H1 (cell line): ENCODE results near the gene SLC16A5. TPM values are rescaled to one million over a fixed set of nuclear protein-coding genes. Genes with fewer than 3 reads are reported as not detected.

ENCODE experiments used
- CTCF ChIA-PET: fragments of 300-600 bp; sonication (Branson Sonifier 250); formaldehyde crosslinking; loops from one replicate; lab custom pipeline; 2021; ENCODE audit not compliant: partially characterized antibody; lab: Charles Lee
- POLR2A ChIA-PET: fragments of 300-600 bp; sonication (Branson Sonifier 250); formaldehyde crosslinking; loops from one replicate; lab custom pipeline; 2021; ENCODE audit warnings: inconsistent platforms; ENCODE audit not compliant: partially characterized antibody; lab: Charles Lee
- DNase-seq, 2 experiments: peaks; one replicate each; pipeline versions ENCODE4 v3.0.0 to v3.0.0-alpha.2; 2010 to 2022; ENCODE audit warnings: low spot score in 2 of 2, low read depth in 1 of 2, mixed read lengths in 1 of 2
- FAIRE-seq: peaks from 2 replicates; lab custom pipeline; 2011; peaks lifted over from hg19 to GRCh38; lab: Jason Lieb, UNC
- H2AFZ ChIP-seq: 2 replicates; pipeline ENCODE4 v1.8.1; 2012; ENCODE audit warnings: low read length, inconsistent platforms
- H2AK5ac ChIP-seq: 2 replicates; pipeline ENCODE4 v1.6.1; 2013; ENCODE audit warnings: low read depth, low read length
- H2BK120ac ChIP-seq: replicated peaks from 2 replicates; pipeline ENCODE3; 2013; ENCODE audit warnings: low read depth, low read length, inconsistent platforms
- H2BK12ac ChIP-seq: 2 replicates; pipeline ENCODE4 v1.6.1; 2013; ENCODE audit warnings: low read depth, low read length
- H2BK15ac ChIP-seq: 2 replicates; pipeline ENCODE4 v1.6.1; 2013; ENCODE audit warnings: low read length
- H2BK20ac ChIP-seq: 2 replicates; pipeline ENCODE4 v1.6.1; 2013; ENCODE audit warnings: low read length
- H2BK5ac ChIP-seq: 2 replicates; pipeline ENCODE4 v1.6.1; 2013; ENCODE audit warnings: low read depth, low read length
- H3K14ac ChIP-seq: 2 replicates; pipeline ENCODE4 v1.6.1; 2013; ENCODE audit warnings: inconsistent platforms; ENCODE audit not compliant: insufficient read length
- H3K18ac ChIP-seq: 2 replicates; pipeline ENCODE4 v1.6.1; 2013; ENCODE audit warnings: low read length; ENCODE audit errors: extremely low read depth
- H3K23ac ChIP-seq: 2 replicates; pipeline ENCODE4 v1.6.1; 2013; ENCODE audit warnings: inconsistent platforms; ENCODE audit not compliant: insufficient read length
- H3K23me2 ChIP-seq: 2 replicates; pipeline ENCODE4 v1.6.1; 2013; ENCODE audit warnings: low read depth, low read length
- H3K27ac ChIP-seq: 2 replicates; pipeline ENCODE4 v1.6.1; 2011; ENCODE audit warnings: low read depth, low read length, inconsistent platforms
- H3K27me3 ChIP-seq, 4 experiments: replicated peaks in 1 of 4; 1 replicate in 1 of 4; 2 replicates in 3 of 4; pipeline versions ENCODE4 v1.6.1 to v1.8.1; 2011 to 2013; ENCODE audit warnings: low read length in 3 of 4, mild to moderate bottlenecking in 3 of 4, inconsistent platforms in 2 of 4, mixed read lengths in 2 of 4, moderate library complexity in 1 of 4; ENCODE audit not compliant: control insufficient read depth in 3 of 4, insufficient read depth in 3 of 4; ENCODE audit errors: extremely low read depth in 1 of 4
- H3K36me3 ChIP-seq, 4 experiments: 2 replicates each; pipeline versions ENCODE4 v1.6.1 to v1.8.1; 2011 to 2013; ENCODE audit warnings: mild to moderate bottlenecking in 4 of 4, low read length in 3 of 4, moderate library complexity in 2 of 4, control low read depth in 1 of 4, inconsistent platforms in 1 of 4; ENCODE audit not compliant: insufficient read depth in 4 of 4, control insufficient read depth in 2 of 4
- H3K4ac ChIP-seq: replicated peaks from 2 replicates; pipeline ENCODE3; 2013; ENCODE audit warnings: low read length, low read depth, mixed read lengths, inconsistent platforms; ENCODE audit not compliant: insufficient read length
- H3K4me1 ChIP-seq, 4 experiments: replicated peaks in 1 of 4; 1 replicate in 1 of 4; 2 replicates in 3 of 4; pipeline versions ENCODE4 v1.6.1 to v1.8.1; 2011 to 2013; ENCODE audit warnings: low read length in 3 of 4, inconsistent platforms in 2 of 4, mixed read lengths in 1 of 4; ENCODE audit not compliant: insufficient read depth in 4 of 4, control insufficient read depth in 3 of 4
- H3K4me2 ChIP-seq, 2 experiments: 2 replicates each; pipeline versions ENCODE4 v1.6.1 to v1.8.1; 2011 to 2013; ENCODE audit warnings: low read depth in 2 of 2, low read length in 2 of 2, control low read depth in 1 of 2, inconsistent platforms in 1 of 2, mild to moderate bottlenecking in 1 of 2; ENCODE audit not compliant: insufficient read depth in 1 of 2
- H3K4me3 ChIP-seq, 4 experiments: fragments of 200-600, 300-600 bp in 1 of 4; sonication (generic), shearing (Covaris generic), sonication (Bioruptor Twin) in 1 of 4; 2 replicates each; pipeline versions ENCODE4 v1.5.1 to v1.8.1; 2011 to 2016; ENCODE audit warnings: low read length in 4 of 4, low read depth in 3 of 4, control low read depth in 2 of 4, inconsistent platforms in 2 of 4, mild to moderate bottlenecking in 2 of 4, mixed read lengths in 1 of 4, moderate library complexity in 1 of 4; ENCODE audit not compliant: insufficient read depth in 2 of 4; ENCODE audit errors: extremely low read depth in 1 of 4
- H3K56ac ChIP-seq: replicated peaks from 2 replicates; pipeline ENCODE3; 2013; ENCODE audit warnings: low read depth, mild to moderate bottlenecking, mixed read lengths, low read length, inconsistent platforms; ENCODE audit not compliant: insufficient read length
- H3K79me1 ChIP-seq: 2 replicates; pipeline ENCODE4 v1.6.1; 2013; ENCODE audit warnings: low read depth, low read length, control low read depth
- H3K79me2 ChIP-seq, 2 experiments: 2 replicates each; pipeline versions ENCODE4 v1.6.1 to v1.8.1; 2012 to 2013; ENCODE audit warnings: low read length in 2 of 2, mild to moderate bottlenecking in 2 of 2, inconsistent platforms in 1 of 2; ENCODE audit not compliant: insufficient read depth in 2 of 2, control insufficient read depth in 1 of 2
- H3K9ac ChIP-seq, 4 experiments: replicated peaks in 1 of 4; 1 replicate in 1 of 4; 2 replicates in 3 of 4; pipeline versions ENCODE4 v1.6.1 to v1.8.1; 2011 to 2013; ENCODE audit warnings: low read depth in 3 of 4, low read length in 3 of 4, control low read depth in 2 of 4, mild to moderate bottlenecking in 2 of 4, moderate library complexity in 2 of 4, inconsistent platforms in 1 of 4; ENCODE audit errors: extremely low read depth in 1 of 4
- H3K9me3 ChIP-seq, 2 experiments: 2 replicates each; pipeline versions ENCODE4 v1.6.1 to v1.8.1; 2012 to 2013; ENCODE audit warnings: mild to moderate bottlenecking in 2 of 2, moderate library complexity in 2 of 2, control low read depth in 1 of 2, inconsistent platforms in 1 of 2, low read depth in 1 of 2, low read length in 1 of 2, mixed read lengths in 1 of 2; ENCODE audit not compliant: insufficient read depth in 2 of 2
- H4K20me1 ChIP-seq, 2 experiments: replicated peaks in 1 of 2; 2 replicates each; pipeline versions ENCODE3 to v1.8.1; 2011 to 2013; ENCODE audit warnings: inconsistent platforms in 2 of 2, low read length in 2 of 2, mild to moderate bottlenecking in 1 of 2; ENCODE audit not compliant: insufficient read depth in 2 of 2, control insufficient read depth in 1 of 2
- H4K5ac ChIP-seq: 2 replicates; pipeline ENCODE4 v1.6.1; 2013; ENCODE audit warnings: low read length, low read depth, mixed read lengths, inconsistent platforms; ENCODE audit not compliant: insufficient read length
- H4K8ac ChIP-seq: 2 replicates; pipeline ENCODE4 v1.8.0; 2013; ENCODE audit warnings: mild to moderate bottlenecking, moderate library complexity, low read length, inconsistent platforms; ENCODE audit not compliant: insufficient read depth; ENCODE audit errors: extremely low read depth
- H4K91ac ChIP-seq: replicated peaks from 2 replicates; pipeline ENCODE3; 2013; ENCODE audit warnings: low read length, mixed read lengths, inconsistent platforms; ENCODE audit not compliant: insufficient read length
- ASH2L ChIP-seq: fragments of 200-600, 300-600 bp; sonication (generic); IDR thresholded peaks from one replicate; pipeline ENCODE4 v1.7.1; 2017; ENCODE audit warnings: low read length
- BRCA1 ChIP-seq: IDR thresholded peaks from 2 replicates; pipeline ENCODE4 v1.6.1; 2012; ENCODE audit warnings: low read depth, low read length, improper control_type of control experiment
- CBX5 ChIP-seq: fragments of 300-800, 300-1000 bp; sonication (generic); IDR thresholded peaks from 2 replicates; pipeline ENCODE4 v1.7.1; 2016; ENCODE audit warnings: antibody characterized with exemption, low read length, low read depth
- E2F6 ChIP-seq: IDR thresholded peaks from 2 replicates; pipeline ENCODE4 v1.6.1; 2012; ENCODE audit warnings: inconsistent platforms
- KDM1A ChIP-seq: fragments of 200-600, 300-600 bp; sonication (generic); IDR thresholded peaks from 2 replicates; pipeline ENCODE4 v1.7.1; 2016; ENCODE audit warnings: mild to moderate bottlenecking, low read length, borderline replicate concordance
- NRF1 ChIP-seq: IDR thresholded peaks from 2 replicates; pipeline ENCODE4 v1.6.1; 2011; ENCODE audit warnings: mild to moderate bottlenecking, low read depth, low read length, improper control_type of control experiment
- POLR2A ChIP-seq, 2 experiments: IDR thresholded peaks; 1 replicate in 1 of 2; 2 replicates in 1 of 2; pipeline ENCODE4 v1.6.1; 2011; ENCODE audit warnings: low read depth in 2 of 2, low read length in 2 of 2, mild to moderate bottlenecking in 2 of 2; ENCODE audit errors: control extremely low read depth in 1 of 2
- RNF2 ChIP-seq: fragments of 200-900, 300-1000 bp; sonication (generic); IDR thresholded peaks from 2 replicates; pipeline ENCODE4 v1.7.1; 2016; ENCODE audit warnings: borderline replicate concordance, low read depth, mild to moderate bottlenecking, antibody characterized with exemption, low read length; ENCODE audit not compliant: poor library complexity, severe bottlenecking; ENCODE audit errors: missing control alignments
- RXRA ChIP-seq: IDR thresholded peaks from 2 replicates; pipeline ENCODE4 v1.6.1; 2011; ENCODE audit warnings: low read depth, mild to moderate bottlenecking, low read length, moderate library complexity; ENCODE audit not compliant: insufficient read depth
- SP2 ChIP-seq: IDR thresholded peaks from 2 replicates; pipeline ENCODE4 v1.6.1; 2012; ENCODE audit warnings: mild to moderate bottlenecking, low read length, inconsistent platforms
- TEAD4 ChIP-seq: IDR thresholded peaks from 2 replicates; pipeline ENCODE4 v1.6.1; 2012; ENCODE audit warnings: low read depth, low read length, inconsistent platforms, mixed read lengths
- WGBS, 2 experiments: shearing (Covaris generic) in 1 of 2; methylation state at CpG; one replicate each; pipeline versions ENCODE4 v1.1.6 to v1.1.7; 2013 to 2015; ENCODE audit warnings: low lambda C conversion rate in 2 of 2, mixed read lengths in 2 of 2, inconsistent platforms in 1 of 2, low coverage in 1 of 2, missing lambda C conversion rate in 1 of 2; ENCODE audit not compliant: insufficient replicate concordance in 2 of 2, insufficient coverage in 1 of 2, insufficient read length in 1 of 2; ENCODE audit errors: extremely low coverage in 1 of 2, missing lambda C conversion rate in 1 of 2; 5-methylcytosine and 5-hydroxymethylcytosine counted together
- polyA plus RNA-seq, 7 experiments: library from polyadenylated mRNA; depleted of rRNA in 3 of 7; stranded (reverse) in 5 of 7; unstranded in 2 of 7; fragments of >200 nt in 5 of 7; fragments of 200-250 nt in 2 of 7; gene quantifications; 1 replicate in 5 of 7; 2 replicates in 1 of 7; 4 replicates in 1 of 7; pipeline versions ENCODE4 v1.2.1 to v1.2.3, GENCODE V29; 2011 to 2013; ENCODE audit warnings: missing spikeins in 2 of 7, mixed read lengths in 2 of 7
- total RNA-seq: library from RNA; stranded (reverse); fragmentation: NEBNext Ultra II Directional; extraction: Animal tissue kit (Norgen Biotek cat#: 25700); gene quantifications from 2 replicates; pipeline ENCODE4 v1.2.1, GENCODE V29; 2021

SLC16A5 gene
- total and polyA plus RNA-seq, 2 of the 8 experiments (the other 6 are each of a cell fraction or from before 2014, with no cell fraction given): 17.1 to 34.7 TPM

GRCh38 chr17:75142236-75142971 is 54.6 kb downstream of the SLC16A5 start:
- no peak overlapping the region for H3K56ac ChIP-seq
- no peak overlapping the region for H4K8ac ChIP-seq
- no peak overlapping the region for H3K4me2 ChIP-seq
- H3K23me2 ChIP-seq: no peaks in the 10 kb centered on the region; the same call in 1 of the 2 replicates
- no peak overlapping the region for H3K18ac ChIP-seq
- no peaks in the 10 kb centered on the region for H3K27me3 ChIP-seq
- H3K4me3 ChIP-seq: no peak overlapping the region
- no peak overlapping the region for H3K27ac ChIP-seq
- H2BK20ac ChIP-seq: no peak overlapping the region
- H2BK15ac ChIP-seq: no peak overlapping the region
- H3K23ac ChIP-seq: no peak overlapping the region
- peaks cover 0 to 12% of the 10 kb centered on the region in 2 experiments for H4K20me1 ChIP-seq
- no peak overlapping the region for H2AK5ac ChIP-seq
- TF ChIP-seq CBX5 (no peak), ASH2L (no peak), POLR2A (IDR thresholded peaks at IDR 0.05; ENCODE audit: control extremely low read depth in 1 of 2, low read depth in 2 of 2, low read length in 2 of 2) (no peak), TEAD4 (no peak), KDM1A (no peak), BRCA1 (no peak), SP2 (no peak), E2F6 (no peak), NRF1 (no peak), RNF2 (no peak), RXRA (no peak)
- H3K14ac ChIP-seq: no peak overlapping the region
- DNase-seq: no peak
- H3K9me3 ChIP-seq: no peaks in the 10 kb centered on the region
- H3K9ac ChIP-seq: no peak overlapping the region
- no peak overlapping the region for H2BK12ac ChIP-seq
- 0 out of 2 replicates have a peak, but pooled peaks cover 2% of the 10 kb centered on the region for H3K79me1 ChIP-seq
- H2AFZ ChIP-seq: no peak overlapping the region
- ChIA-PET CTCF (interaction anchor here (0.7 to 1.5 kb wide), 4 partner anchors 23 to 64 kb away, joined by 3 to 4 read pairs (median 4); no protein-coding TSS in a partner anchor), POLR2A (interaction anchor here (0.6 to 8.0 kb wide), 15 partner anchors 12 to 292 kb away, joined by 3 to 83 read pairs (median 4); partner anchors contain the start of genes JPT1, NT5C, NUP85 and SUMO2)
- H3K36me3 ChIP-seq: peaks cover 39 to 94% (median 61%) of the 10 kb centered on the region in 4 experiments
- FAIRE-seq: no peak
- H4K91ac ChIP-seq: no peak overlapping the region
- H3K4me1 ChIP-seq: no peaks in the 10 kb centered on the region
- no peak overlapping the region for H2BK5ac ChIP-seq
- H3K79me2 ChIP-seq: peaks cover 0 to 15% of the 10 kb centered on the region in 2 experiments; a peak in 2 of 4 replicates
- H4K5ac ChIP-seq: no peak overlapping the region
- H3K4ac ChIP-seq: no peak overlapping the region
- 87% methylated on average over 7 of the region's 13 CpGs; no CpG with 5 or more reads in 1 of the 2 experiments for WGBS, 2 experiments
- no peak overlapping the region for H2BK120ac ChIP-seq
